Endodermal cell (in vitro differentiated cells): ENCODE results near the gene FLOT2. TPM values are rescaled to one million over a fixed set of nuclear protein-coding genes. Genes with fewer than 3 reads are reported as not detected.

Experiments used
- DNase-seq: peaks from one replicate; pipeline ENCODE4 v3.0.0-alpha.2; 2017
- H3K27ac ChIP-seq: 2 replicates; pipeline ENCODE4 v1.5.1; 2013; ENCODE audit warnings: mild to moderate bottlenecking, low read depth, low read length, moderate library complexity
- H3K27me3 ChIP-seq: 2 replicates; pipeline ENCODE4 v1.6.1; 2013; ENCODE audit warnings: mild to moderate bottlenecking, low read length, moderate library complexity; ENCODE audit not compliant: insufficient read depth, control insufficient read depth, poor library complexity, severe bottlenecking
- H3K36me3 ChIP-seq: 2 replicates; pipeline ENCODE4 v1.7.0; 2013; ENCODE audit warnings: mild to moderate bottlenecking, low read length, moderate library complexity; ENCODE audit not compliant: control insufficient read depth, insufficient read depth
- H3K4me1 ChIP-seq: one replicate; pipeline ENCODE4 v1.7.0; 2013; ENCODE audit warnings: low read length; ENCODE audit not compliant: control insufficient read depth, insufficient read depth
- H3K4me3 ChIP-seq: 2 replicates; pipeline ENCODE4 v1.5.1; 2013; ENCODE audit warnings: mild to moderate bottlenecking, low read length, moderate library complexity
- H3K9ac ChIP-seq: 2 replicates; pipeline ENCODE4 v1.6.1; 2013; ENCODE audit warnings: mild to moderate bottlenecking, low read length, moderate library complexity; ENCODE audit not compliant: poor library complexity, severe bottlenecking; ENCODE audit errors: extremely low read depth
- H3K9me3 ChIP-seq: 2 replicates; pipeline ENCODE4 v1.6.1; 2013; ENCODE audit warnings: mild to moderate bottlenecking, low read length, moderate library complexity; ENCODE audit not compliant: control insufficient read depth
- H3K27ac Mint-ChIP-seq: 2 replicates; pipeline ENCODE4 v1.8.0; 2020; ENCODE audit warnings: mixed read lengths
- H3K27me3 Mint-ChIP-seq: 2 replicates; pipeline ENCODE4 v1.8.0; 2021; ENCODE audit warnings: mild to moderate bottlenecking, mixed read lengths; ENCODE audit not compliant: insufficient read depth
- H3K36me3 Mint-ChIP-seq: 2 replicates; pipeline ENCODE4 v1.8.0; 2020; ENCODE audit warnings: low read depth, mixed read lengths
- H3K4me1 Mint-ChIP-seq: 2 replicates; pipeline ENCODE4 v1.8.0; 2020; ENCODE audit warnings: mixed read lengths
- H3K4me3 Mint-ChIP-seq: 2 replicates; pipeline ENCODE4 v1.8.0; 2020; ENCODE audit warnings: mild to moderate bottlenecking, moderate library complexity, mixed read lengths
- H3K9me3 Mint-ChIP-seq: 2 replicates; pipeline ENCODE4 v1.8.0; 2020; ENCODE audit warnings: mild to moderate bottlenecking, mixed read lengths
- WGBS, 2 experiments: methylation state at CpG; one replicate each; pipeline versions ENCODE4 v1.1.5 to v1.1.7; 2013; ENCODE audit warnings: missing lambda C conversion rate in 2 of 2, mixed read lengths in 1 of 2; ENCODE audit not compliant: insufficient coverage in 1 of 2, insufficient read length in 1 of 2; 5-methylcytosine and 5-hydroxymethylcytosine counted together
- total RNA-seq, 2 donors: library from RNA; stranded (reverse); fragmentation: NEBNext Ultra II Directional in 1 of 2; extraction: Animal tissue kit (Norgen Biotek cat#: 25700) in 1 of 2; gene quantifications; 2 replicates in 1 of 2; 3 replicates in 1 of 2; pipeline ENCODE4 v1.2.1, GENCODE V29; 2021
- TF ChIP-seq, protein P1 (sequence below): fragments of 200-600 bp; sonication (generic); conservative IDR thresholded peaks from 2 replicates; pipeline ENCODE4 v1.5.0; 2021; ENCODE audit warnings: antibody characterized with exemption, mild to moderate bottlenecking

The FLOT2 gene
- total RNA-seq, 2 donors from 2014 or later: 195 to 215 TPM

GRCh38 chr17:28867276-28867675, 30.3 kb downstream of the FLOT2 start:
- H3K27ac Mint-ChIP-seq: no peak overlapping the region
- Histone ChIP-seq H3K27me3 (no peaks in the 10 kb centered on the region), H3K4me1 (no peaks in the 10 kb centered on the region), H3K4me3 (no peak overlapping the region), H3K27ac (no peak overlapping the region), H3K36me3 (no peaks in the 10 kb centered on the region), H3K9ac (no peak overlapping the region), H3K9me3 (no peaks in the 10 kb centered on the region)
- peaks cover 18% of the 10 kb centered on the region for H3K4me1 Mint-ChIP-seq
- TF ChIP-seq, protein P1, sequence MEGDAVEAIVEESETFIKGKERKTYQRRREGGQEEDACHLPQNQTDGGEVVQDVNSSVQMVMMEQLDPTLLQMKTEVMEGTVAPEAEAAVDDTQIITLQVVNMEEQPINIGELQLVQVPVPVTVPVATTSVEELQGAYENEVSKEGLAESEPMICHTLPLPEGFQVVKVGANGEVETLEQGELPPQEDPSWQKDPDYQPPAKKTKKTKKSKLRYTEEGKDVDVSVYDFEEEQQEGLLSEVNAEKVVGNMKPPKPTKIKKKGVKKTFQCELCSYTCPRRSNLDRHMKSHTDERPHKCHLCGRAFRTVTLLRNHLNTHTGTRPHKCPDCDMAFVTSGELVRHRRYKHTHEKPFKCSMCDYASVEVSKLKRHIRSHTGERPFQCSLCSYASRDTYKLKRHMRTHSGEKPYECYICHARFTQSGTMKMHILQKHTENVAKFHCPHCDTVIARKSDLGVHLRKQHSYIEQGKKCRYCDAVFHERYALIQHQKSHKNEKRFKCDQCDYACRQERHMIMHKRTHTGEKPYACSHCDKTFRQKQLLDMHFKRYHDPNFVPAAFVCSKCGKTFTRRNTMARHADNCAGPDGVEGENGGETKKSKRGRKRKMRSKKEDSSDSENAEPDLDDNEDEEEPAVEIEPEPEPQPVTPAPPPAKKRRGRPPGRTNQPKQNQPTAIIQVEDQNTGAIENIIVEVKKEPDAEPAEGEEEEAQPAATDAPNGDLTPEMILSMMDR: no peak
- DNase-seq: no peak
- H3K27me3 Mint-ChIP-seq: peaks cover 2% of the 10 kb centered on the region
- H3K4me3 Mint-ChIP-seq: no peak overlapping the region
- 93 to 99% methylated on average over 6 to 7 of the region's 7 CpGs for WGBS, 2 experiments
- H3K36me3 Mint-ChIP-seq: peaks cover 2% of the 10 kb centered on the region
- no peaks in the 10 kb centered on the region for H3K9me3 Mint-ChIP-seq

GRCh38 chr17:28865946-28866752, 31.4 kb downstream of the FLOT2 start:
- H3K4me1 ChIP-seq: no peaks in the 10 kb centered on the region
- 91 to 93% methylated on average over 11 to 13 of the region's 13 CpGs for WGBS, 2 experiments
- H3K36me3 ChIP-seq: no peaks in the 10 kb centered on the region
- H3K4me1 Mint-ChIP-seq: peaks cover 13% of the 10 kb centered on the region
- no peaks in the 10 kb centered on the region for H3K9me3 Mint-ChIP-seq
- H3K9me3 ChIP-seq: no peaks in the 10 kb centered on the region
- H3K9ac ChIP-seq: no peak overlapping the region
- TF ChIP-seq, protein P1: no peak
- H3K27me3 Mint-ChIP-seq: peaks cover 2% of the 10 kb centered on the region
- H3K27ac ChIP-seq: no peak overlapping the region
- H3K27me3 ChIP-seq: no peaks in the 10 kb centered on the region
- H3K27ac Mint-ChIP-seq: peak overlapping the region; percentile 16
- no peak for DNase-seq
- no peak overlapping the region for H3K4me3 Mint-ChIP-seq
- no peak overlapping the region for H3K4me3 ChIP-seq
- peaks cover 7% of the 10 kb centered on the region for H3K36me3 Mint-ChIP-seq

DNA sequence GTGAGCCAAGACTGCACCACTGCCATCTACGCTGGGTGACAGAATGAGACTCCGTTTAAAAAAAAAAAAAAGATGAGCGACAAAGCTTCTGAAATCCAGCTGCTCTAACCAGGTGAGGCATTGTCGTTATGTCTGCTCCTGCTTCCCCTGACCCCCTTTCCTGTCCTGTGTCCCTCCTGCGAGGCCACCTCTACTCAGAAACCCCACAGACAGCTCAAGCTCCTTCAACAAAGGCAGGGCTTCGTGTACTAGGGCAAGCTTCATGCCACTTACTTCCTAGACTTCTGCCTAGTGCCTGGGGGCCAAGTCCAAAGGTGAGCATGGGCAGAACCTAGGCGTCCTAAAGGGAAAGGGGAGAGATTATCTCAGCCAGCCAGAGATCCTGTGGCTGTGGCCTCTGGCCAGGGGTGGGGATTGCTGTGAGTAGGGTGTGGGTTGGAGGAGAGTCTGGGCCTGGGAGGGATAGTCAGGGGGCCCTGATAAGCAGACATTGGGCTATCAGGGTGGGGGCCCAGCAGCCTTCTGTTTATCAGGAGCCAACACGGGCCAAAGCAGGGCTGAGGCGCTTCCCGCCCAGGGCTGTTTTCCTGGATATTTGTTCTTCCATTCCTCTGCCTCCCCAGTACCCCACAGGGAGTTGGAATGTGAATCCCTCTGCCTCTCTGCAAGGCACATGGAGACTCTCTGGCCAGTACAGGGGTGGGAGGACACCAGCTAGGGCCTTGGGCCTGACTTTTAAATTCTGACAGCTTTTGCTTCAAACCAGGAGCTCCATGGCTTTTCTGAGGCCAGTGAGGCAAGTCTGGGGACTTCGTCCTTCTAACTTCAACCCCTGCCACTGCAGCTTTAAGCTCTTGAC, 32.3 kb downstream of the FLOT2 start:
- peaks cover 2% of the 10 kb centered on the region for H3K27me3 Mint-ChIP-seq
- H3K36me3 ChIP-seq: peaks cover 5% of the 10 kb centered on the region
- no peaks in the 10 kb centered on the region for H3K27me3 ChIP-seq
- H3K36me3 Mint-ChIP-seq: peaks cover 13% of the 10 kb centered on the region
- H3K27ac Mint-ChIP-seq: peak overlapping the region; percentile 58
- WGBS, 2 experiments: 84 to 85% methylated on average over 9 to 11 of the region's 11 CpGs
- no peaks in the 10 kb centered on the region for H3K4me1 ChIP-seq
- no peak overlapping the region for H3K4me3 Mint-ChIP-seq
- no peak overlapping the region for H3K9ac ChIP-seq
- DNase-seq: no peak
- peaks cover 11% of the 10 kb centered on the region for H3K4me1 Mint-ChIP-seq
- TF ChIP-seq, protein P1: no peak
- H3K9me3 ChIP-seq: no peaks in the 10 kb centered on the region
- H3K9me3 Mint-ChIP-seq: no peaks in the 10 kb centered on the region
- no peak overlapping the region for H3K27ac ChIP-seq
- H3K4me3 ChIP-seq: no peak overlapping the region
